ENCODE data around the gene TMEM121B.
A peak's percentile ranks its signal among the peaks of the same experiment; 100 is the strongest.

GRCh38 chr22:17119481-17120202 lies 1.5 kb downstream of the TMEM121B start:
- TF ChIP-seq POLR2A (IDR thresholded peaks at IDR 0.05) = no peak
- TF ChIP-seq EP300 (IDR thresholded peaks at IDR 0.05) = no peak
- peak in 1 of 2 donors; percentile 16 for TF ChIP-seq CTCF (IDR thresholded peaks at IDR 0.05)
- no peak for TF ChIP-seq POLR2AphosphoS5 (IDR thresholded peaks at IDR 0.05)

All from suprapubic skin (tissue), 4 donors.